Testis (tissue), 2 donors: ENCODE results near the gene HSD17B12.

Experiments used
- CTCF ChIP-seq, 3 experiments: fragments of 450-650 bp in 2 of 3; fragments of 200-600 bp in 1 of 3; sonication (generic) in 1 of 3; IDR thresholded peaks; one replicate each; pipeline ENCODE4 v1.5.1; 2016 to 2019; ENCODE audit warnings: antibody characterized with exemption in 3 of 3, mild to moderate bottlenecking in 2 of 3, moderate library complexity in 1 of 3
- POLR2A ChIP-seq: fragments of 450-650 bp; IDR thresholded peaks from one replicate; pipeline ENCODE4 v1.6.1; 2017; ENCODE audit warnings: antibody characterized with exemption, mild to moderate bottlenecking, moderate library complexity

GRCh38 chr11:43895601-43896000 lies 215.1 kb downstream of the HSD17B12 start:
- TF ChIP-seq CTCF (IDR thresholded peaks at IDR 0.05) (no peak), POLR2A (no peak)
